Right kidney (tissue), 1 donor: Measurements from ENCODE around the gene TRIM8.
A peak's percentile ranks its signal among the peaks of the same experiment; 100 is the strongest.
"Not testable (repeated sequence)": the region's sequence is repeated elsewhere in the genome, so short reads cannot be mapped to it uniquely, and the experiment has no call there.

Experiments
- DNase-seq: peaks from one replicate; pipeline ENCODE4 v3.0.0-alpha.2; 2016

The TRIM8 gene

GRCh38 chr10:102670065-102670670 lies 25.9 kb downstream of the TRIM8 start:
- DNase-seq: no peak

DNA sequence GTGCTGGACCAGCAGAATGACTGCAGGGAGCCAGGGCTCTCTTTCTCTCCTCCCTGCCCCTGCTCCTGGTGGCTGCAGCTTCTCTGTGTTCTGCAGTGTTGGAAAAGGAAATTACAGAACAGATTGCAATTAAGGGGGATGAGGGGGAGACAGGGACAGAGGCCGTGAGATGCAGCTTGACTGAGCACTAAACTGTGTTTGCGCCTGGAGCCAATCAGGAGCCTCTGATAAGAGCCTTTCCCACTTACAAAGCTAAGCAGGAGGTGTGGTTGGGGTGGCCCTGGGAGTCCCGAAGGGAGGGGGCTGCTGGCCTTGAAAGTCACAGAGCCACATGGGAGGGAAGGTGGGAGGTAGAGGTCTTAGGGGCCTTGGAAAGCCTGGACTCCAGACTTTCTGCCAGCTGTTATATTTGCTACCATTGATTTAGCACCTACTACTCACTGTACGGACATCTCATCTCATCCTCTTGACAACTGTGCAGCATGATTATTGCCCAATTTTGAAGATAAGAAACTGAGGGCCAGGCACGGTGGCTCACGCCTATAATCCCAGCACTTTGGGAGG lies 26.7 kb downstream of the TRIM8 start:
- DNase-seq: no peak

- DNase-seq: no peak
Observed at GRCh38 chr10:102673236-102673818, 29.0 kb downstream of the TRIM8 start.

DNA sequence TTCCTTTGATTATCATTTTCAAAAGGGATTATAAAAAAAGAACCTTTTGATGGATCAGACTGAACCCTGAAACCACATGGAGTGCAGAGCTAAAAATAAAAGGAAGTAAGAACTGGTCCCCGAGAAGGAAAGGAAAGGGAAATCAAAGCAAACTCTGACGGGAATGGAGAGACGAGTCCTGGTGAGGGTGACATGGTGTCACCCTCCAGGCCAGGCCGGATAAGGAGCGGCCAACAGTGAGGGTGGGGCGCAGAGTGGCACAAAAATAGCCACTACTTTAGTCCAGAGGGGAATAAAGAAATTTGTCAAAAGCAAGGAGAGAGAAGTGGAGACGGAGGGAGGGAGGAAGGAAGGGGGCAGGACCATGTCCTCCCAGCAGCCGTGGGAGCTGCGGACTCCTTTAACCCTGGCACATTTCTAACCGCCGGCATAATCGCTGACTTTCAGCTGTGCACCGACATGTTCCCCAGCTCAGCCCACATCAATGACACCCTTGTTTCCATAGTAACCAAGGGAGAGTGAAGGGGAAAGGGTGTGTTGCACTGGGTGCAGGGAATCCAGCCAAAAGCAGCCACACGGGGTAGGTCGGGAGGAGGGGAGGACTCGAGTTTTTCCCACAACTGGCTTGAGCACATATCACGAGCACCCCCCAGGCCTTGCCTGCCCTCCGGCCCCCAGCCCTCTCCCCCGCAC lies 29.7 kb downstream of the TRIM8 start:
- DNase-seq: peak; percentile 77

DNA sequence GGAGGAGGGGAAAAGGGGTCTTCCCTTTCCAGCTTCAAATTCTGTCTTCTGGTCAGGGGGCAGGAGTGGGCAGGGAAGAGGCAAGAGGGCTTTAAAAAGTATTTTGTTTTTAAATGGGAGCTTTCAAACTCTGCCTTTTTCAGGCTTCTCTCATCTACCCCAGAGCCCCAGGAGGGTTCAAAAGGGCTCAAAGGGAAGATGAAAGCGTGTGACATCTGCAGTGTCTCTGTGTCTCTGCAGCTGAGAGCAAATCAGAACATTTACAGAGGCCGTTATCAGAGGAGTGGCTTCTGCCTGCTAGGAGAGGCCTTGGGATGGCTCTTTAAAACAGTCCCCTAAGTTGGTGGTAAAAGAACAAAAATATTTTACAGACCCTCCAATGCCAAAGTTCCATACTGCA lies 30.3 kb downstream of the TRIM8 start:
- DNase-seq: no peak

DNA sequence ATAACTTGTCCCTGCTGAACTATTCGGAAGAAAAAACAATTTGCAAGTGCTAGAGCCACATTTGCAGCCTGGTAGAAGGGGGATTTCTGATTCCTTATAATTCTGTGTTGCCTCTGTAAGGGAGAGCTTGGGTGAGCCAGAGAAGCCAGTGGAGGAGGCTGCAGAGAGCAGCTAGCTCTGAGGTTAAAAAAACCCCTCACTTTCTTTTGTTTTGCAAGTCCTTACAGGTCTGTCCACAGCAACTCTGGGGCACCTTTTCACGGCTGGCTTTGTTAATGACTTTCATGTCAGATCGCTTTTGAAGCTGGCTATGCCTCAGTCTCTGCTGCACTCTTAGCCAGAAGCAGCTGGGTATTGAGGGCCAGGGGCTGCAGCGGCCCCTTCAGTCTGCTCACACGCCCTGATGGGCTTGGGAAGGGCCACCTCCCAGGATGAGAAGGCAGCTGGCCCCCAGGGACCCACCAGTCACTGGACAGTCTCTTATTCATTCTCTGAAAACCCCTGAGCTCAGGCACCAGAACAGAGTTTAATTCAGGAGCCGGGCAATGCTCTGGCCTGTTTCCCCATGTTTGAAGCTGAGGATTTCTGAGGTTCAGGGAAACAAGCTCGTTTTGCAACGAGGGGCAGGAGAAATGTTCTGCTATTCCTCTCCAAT lies 30.9 kb downstream of the TRIM8 start:
- DNase-seq: no peak

- DNase-seq: peak; percentile 64
Observed at GRCh38 chr10:102675666-102676533, 31.6 kb downstream of the TRIM8 start.

- no peak for DNase-seq
Observed at GRCh38 chr10:102676534-102677315, 32.4 kb downstream of the TRIM8 start.

DNA sequence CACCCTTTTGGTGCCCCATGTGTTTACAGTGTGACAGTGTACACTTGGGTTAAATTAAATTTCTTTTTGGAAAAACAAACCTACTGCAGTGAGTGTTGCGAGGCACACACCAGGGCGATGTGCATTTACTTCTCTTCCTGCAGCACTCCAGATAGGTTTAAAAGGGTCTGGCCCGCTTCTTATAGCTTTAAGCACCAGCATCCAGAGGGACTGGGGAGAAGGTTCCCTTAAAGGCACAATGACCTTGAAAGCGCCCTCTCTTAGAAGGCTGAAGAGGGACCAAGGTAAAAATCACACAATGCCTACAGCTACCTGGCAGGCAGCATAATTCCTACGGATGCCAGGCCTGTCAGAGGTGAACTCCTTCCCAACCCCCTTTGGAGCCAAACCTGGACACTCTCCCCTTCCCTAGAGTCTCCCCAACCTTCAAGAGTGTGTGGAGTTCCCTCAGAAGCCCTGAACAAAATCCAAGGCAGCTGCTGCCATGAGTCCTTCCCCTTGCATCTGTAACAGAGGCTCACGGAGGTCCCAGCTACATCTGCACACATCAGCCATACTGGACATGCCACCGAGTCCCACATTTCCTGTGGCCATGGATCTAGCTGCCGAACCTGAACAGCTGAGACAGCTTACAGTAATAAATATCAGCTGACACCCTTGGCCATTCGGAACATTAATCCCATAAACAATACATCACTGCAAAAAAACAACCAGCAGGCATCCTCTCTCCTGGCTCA lies 33.2 kb downstream of the TRIM8 start:
- no peak for DNase-seq

DNA sequence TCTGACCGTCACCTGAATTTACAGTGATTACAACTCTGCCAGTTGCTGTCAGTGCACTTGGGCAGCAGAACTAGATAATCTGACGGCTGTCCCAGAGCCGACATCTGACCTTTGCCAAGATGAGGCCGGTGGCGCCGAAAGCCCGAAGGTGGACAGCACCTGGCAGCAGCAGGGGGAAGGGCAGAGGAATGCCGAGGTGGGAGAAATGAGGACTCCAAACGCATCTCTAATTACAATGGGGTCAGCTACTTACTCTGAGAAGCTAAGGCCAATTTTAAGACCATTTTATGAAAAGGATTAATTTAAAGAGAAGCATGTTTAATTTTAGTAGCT lies 33.8 kb downstream of the TRIM8 start:
- no peak for DNase-seq

- DNase-seq: peak; percentile 72
Observed at GRCh38 chr10:102678842-102679289, 34.6 kb downstream of the TRIM8 start.

DNA sequence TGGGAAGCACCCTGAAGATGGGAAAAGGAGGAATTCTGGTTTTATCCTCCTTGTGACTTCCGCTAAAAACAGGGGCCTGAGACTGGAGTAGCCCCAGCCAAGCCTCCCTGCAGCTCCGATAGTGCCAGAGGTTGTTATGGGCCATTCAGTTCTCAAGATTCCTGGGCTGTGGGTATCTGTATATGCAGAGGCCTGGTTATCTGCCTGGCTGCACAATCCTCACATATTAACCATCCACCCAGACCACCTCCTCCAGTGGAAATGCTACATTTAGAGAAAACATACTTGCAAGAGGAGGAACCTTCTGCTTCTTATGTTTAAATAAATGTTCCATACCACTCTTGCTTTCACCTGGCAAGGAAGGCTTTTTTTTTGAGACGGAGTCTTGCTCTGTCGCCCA lies 35.3 kb downstream of the TRIM8 start:
- no peak for DNase-seq

DNA sequence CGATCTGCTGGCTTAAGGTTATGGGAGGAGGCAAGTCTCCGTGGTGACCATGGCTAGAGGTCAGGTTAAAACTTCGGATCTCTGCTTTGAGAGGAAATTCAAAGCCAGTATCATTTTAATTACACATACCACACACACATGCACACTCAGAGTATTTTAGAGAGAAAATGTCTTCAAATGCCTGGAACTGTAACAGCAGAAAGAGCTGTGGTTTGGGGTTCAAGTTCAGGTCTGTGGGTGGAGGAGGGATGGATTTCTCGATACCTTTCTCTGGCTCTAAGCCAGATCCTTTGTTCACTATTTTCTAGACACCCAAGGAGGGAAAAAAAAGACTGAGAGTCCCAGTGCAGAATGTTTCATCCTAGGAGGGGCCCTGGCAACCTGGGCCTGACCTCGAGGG lies 37.4 kb downstream of the TRIM8 start:
- no peak for DNase-seq

DNA sequence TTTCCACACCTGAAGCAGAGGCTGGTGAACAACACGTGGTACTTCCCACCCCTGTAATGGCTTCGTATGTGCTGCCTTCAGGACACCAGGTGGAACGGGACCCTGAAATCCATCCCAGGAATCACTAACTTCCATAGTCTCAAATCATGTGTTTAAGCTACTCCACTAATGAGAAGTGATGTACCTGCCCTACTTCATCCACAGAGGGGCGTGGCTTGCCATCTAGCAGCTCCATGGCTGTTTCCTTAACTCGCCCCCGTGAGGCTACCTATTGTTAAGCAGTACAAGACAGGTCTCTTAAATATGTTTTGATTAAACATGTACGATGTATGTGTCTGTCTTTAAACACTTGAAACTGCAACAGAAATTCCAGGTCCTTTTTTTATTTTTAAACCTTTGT lies 38.1 kb downstream of the TRIM8 start:
- DNase-seq: no peak

- DNase-seq: no peak
Observed at GRCh38 chr10:102682981-102683380, 38.7 kb downstream of the TRIM8 start.

DNA sequence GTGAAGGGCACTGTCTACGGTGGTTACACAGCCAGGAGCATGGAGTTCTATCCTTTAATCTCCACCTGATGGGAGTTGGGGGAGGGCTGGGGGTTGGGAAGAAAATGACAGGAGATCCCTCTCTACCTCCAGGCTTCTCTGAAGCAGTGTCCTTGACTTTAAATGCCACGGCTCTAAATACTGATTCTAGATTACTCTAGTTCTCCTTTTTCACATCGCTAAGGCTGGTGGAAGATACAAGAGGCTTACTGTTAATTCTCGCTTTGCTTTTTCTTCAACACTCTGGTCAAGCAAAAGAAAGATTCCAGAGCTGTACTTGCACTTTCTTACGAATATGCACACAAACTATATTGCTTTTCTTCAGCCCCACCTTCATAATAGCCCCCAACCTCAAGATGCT lies 39.5 kb downstream of the TRIM8 start:
- DNase-seq: no peak

GRCh38 chr10:102691285-102692066 lies 47.2 kb downstream of the TRIM8 start:
- DNase-seq: no peak

- DNase-seq: not testable (repeated sequence)
Observed at GRCh38 chr10:102695401-102695800, 51.1 kb downstream of the TRIM8 start.

GRCh38 chr10:102696736-102697135 lies 52.5 kb downstream of the TRIM8 start:
- DNase-seq: no peak

- DNase-seq: no peak
Observed at GRCh38 chr10:102698894-102699293, 54.6 kb downstream of the TRIM8 start.
